H9 (cell line): Measurements from ENCODE around the gene TFF3. TPM values are rescaled to one million over a fixed set of nuclear protein-coding genes. Genes with fewer than 3 reads are reported as not detected.

Source experiments
- DNase-seq: peaks from one replicate; pipeline ENCODE4 v3.0.0-alpha.2; 2017
- H2AFZ ChIP-seq: one replicate; pipeline ENCODE4 v1.6.1; 2013; ENCODE audit warnings: mild to moderate bottlenecking, low read length, control low read depth, moderate library complexity
- H2AK5ac ChIP-seq: 2 replicates; pipeline ENCODE4 v1.6.1; 2013; ENCODE audit warnings: low read length, control low read depth, mixed read lengths; ENCODE audit not compliant: insufficient read length
- H2BK120ac ChIP-seq: one replicate; pipeline ENCODE4 v1.6.1; 2013; ENCODE audit warnings: low read depth, mild to moderate bottlenecking, low read length, control low read depth, inconsistent platforms; ENCODE audit not compliant: poor library complexity, severe bottlenecking
- H2BK12ac ChIP-seq: 2 replicates; pipeline ENCODE4 v1.6.1; 2013; ENCODE audit warnings: low read length, control low read depth, mixed read lengths, low read depth; ENCODE audit not compliant: insufficient read length
- H2BK15ac ChIP-seq: 2 replicates; pipeline ENCODE4 v1.6.1; 2013; ENCODE audit warnings: low read depth, low read length, control low read depth
- H2BK20ac ChIP-seq: one replicate; pipeline ENCODE4 v1.6.1; 2013; ENCODE audit warnings: low read depth, mild to moderate bottlenecking, low read length, control low read depth, inconsistent platforms; ENCODE audit not compliant: poor library complexity, severe bottlenecking
- H2BK5ac ChIP-seq: 2 replicates; pipeline ENCODE4 v1.6.1; 2013; ENCODE audit warnings: low read length, control low read depth, mixed read lengths; ENCODE audit not compliant: insufficient read length
- H3K14ac ChIP-seq: 2 replicates; pipeline ENCODE4 v1.6.1; 2013; ENCODE audit warnings: low read length, control low read depth; ENCODE audit not compliant: insufficient read depth
- H3K18ac ChIP-seq: 2 replicates; pipeline ENCODE4 v1.6.1; 2013; ENCODE audit warnings: low read depth, mild to moderate bottlenecking, mixed read lengths, low read length, control low read depth; ENCODE audit not compliant: insufficient read length
- H3K23ac ChIP-seq: 2 replicates; pipeline ENCODE4 v1.6.1; 2013; ENCODE audit warnings: low read length, control low read depth, mixed read lengths, low read depth; ENCODE audit not compliant: insufficient read length
- H3K23me2 ChIP-seq: 2 replicates; pipeline ENCODE4 v1.6.1; 2013; ENCODE audit warnings: low read depth, mild to moderate bottlenecking, mixed read lengths, low read length, control low read depth; ENCODE audit not compliant: insufficient read length, poor library complexity, severe bottlenecking
- H3K27ac ChIP-seq: 2 replicates; pipeline ENCODE4 v1.5.1; 2013; ENCODE audit warnings: low read length, control low read depth, mixed read lengths, low read depth; ENCODE audit not compliant: insufficient read length
- H3K27me3 ChIP-seq: 2 replicates; pipeline ENCODE4 v1.6.1; 2013; ENCODE audit warnings: low read length, control low read depth, inconsistent platforms; ENCODE audit not compliant: insufficient read depth
- H3K4ac ChIP-seq: 2 replicates; pipeline ENCODE4 v1.6.1; 2013; ENCODE audit warnings: low read depth, mild to moderate bottlenecking, control low read depth, inconsistent platforms, low read length, moderate library complexity
- H3K4me1 ChIP-seq: 2 replicates; pipeline ENCODE4 v1.6.1; 2013; ENCODE audit warnings: low read length, control low read depth, inconsistent platforms; ENCODE audit not compliant: insufficient read depth
- H3K4me2 ChIP-seq: 2 replicates; pipeline ENCODE4 v1.6.1; 2013; ENCODE audit warnings: low read length, control low read depth, mixed read lengths; ENCODE audit not compliant: insufficient read length, insufficient read depth
- H3K56ac ChIP-seq: 2 replicates; pipeline ENCODE4 v1.6.1; 2013; ENCODE audit warnings: low read depth, mild to moderate bottlenecking, mixed read lengths, low read length, control low read depth; ENCODE audit not compliant: insufficient read length
- H3K79me1 ChIP-seq: 2 replicates; pipeline ENCODE4 v1.6.1; 2013; ENCODE audit warnings: low read depth, mild to moderate bottlenecking, moderate library complexity, low read length, control low read depth, inconsistent platforms; ENCODE audit not compliant: insufficient read depth, poor library complexity, severe bottlenecking
- H3K79me2 ChIP-seq: 2 replicates; pipeline ENCODE4 v1.6.1; 2013; ENCODE audit warnings: low read length, control low read depth, inconsistent platforms; ENCODE audit not compliant: insufficient read depth
- H3K9ac ChIP-seq: 2 replicates; pipeline ENCODE4 v1.6.1; 2013; ENCODE audit warnings: low read length, control low read depth, mixed read lengths; ENCODE audit not compliant: insufficient read length; ENCODE audit errors: extremely low read depth
- H3K9me3 ChIP-seq: one replicate; pipeline ENCODE4 v1.6.1; 2013; ENCODE audit warnings: low read depth, low read length, inconsistent platforms; ENCODE audit not compliant: control insufficient read depth
- H3T11ph ChIP-seq: one replicate; pipeline ENCODE4 v1.6.1; 2013; ENCODE audit warnings: mild to moderate bottlenecking, low read length, control low read depth, inconsistent platforms
- H4K20me1 ChIP-seq: one replicate; pipeline ENCODE4 v1.6.1; 2013; ENCODE audit not compliant: control insufficient read depth, insufficient read length, insufficient read depth
- H4K5ac ChIP-seq: 2 replicates; pipeline ENCODE4 v1.6.1; 2013; ENCODE audit warnings: low read depth, mild to moderate bottlenecking, mixed read lengths, low read length, control low read depth; ENCODE audit not compliant: insufficient read length
- H4K8ac ChIP-seq: replicated peaks from 2 replicates; pipeline ENCODE4 v1.6.1; 2013; ENCODE audit warnings: low read length, control low read depth, mixed read lengths, low read depth; ENCODE audit not compliant: insufficient read length
- H4K91ac ChIP-seq: 2 replicates; pipeline ENCODE4 v1.6.1; 2013; ENCODE audit warnings: low read depth, mild to moderate bottlenecking, moderate library complexity, mixed read lengths, low read length, control low read depth; ENCODE audit not compliant: insufficient read length
- H3K27ac Mint-ChIP-seq, 3 experiments: 2 replicates in 2 of 3; 3 replicates in 1 of 3; pipeline ENCODE4 v1.8.0; 2020 to 2021; ENCODE audit warnings: mixed read lengths in 3 of 3, mild to moderate bottlenecking in 1 of 3, moderate library complexity in 1 of 3
- H3K27me3 Mint-ChIP-seq: 2 replicates; pipeline ENCODE4 v1.8.0; 2021; ENCODE audit warnings: low read depth, mild to moderate bottlenecking, moderate library complexity, mixed read lengths
- H3K36me3 Mint-ChIP-seq, 3 experiments: 2 replicates in 2 of 3; 3 replicates in 1 of 3; pipeline ENCODE4 v1.8.0; 2020 to 2021; ENCODE audit warnings: low read depth in 3 of 3, mixed read lengths in 3 of 3; ENCODE audit not compliant: insufficient read depth in 1 of 3
- H3K4me1 Mint-ChIP-seq, 2 experiments: 2 replicates each; pipeline ENCODE4 v1.8.0; 2020; ENCODE audit warnings: mixed read lengths in 2 of 2
- H3K4me3 Mint-ChIP-seq, 2 experiments: 2 replicates in 1 of 2; 3 replicates in 1 of 2; pipeline ENCODE4 v1.8.0; 2020 to 2021; ENCODE audit warnings: mild to moderate bottlenecking in 2 of 2, mixed read lengths in 2 of 2, moderate library complexity in 1 of 2
- H3K9me3 Mint-ChIP-seq, 2 experiments: 2 replicates in 1 of 2; 3 replicates in 1 of 2; pipeline ENCODE4 v1.8.0; 2020; ENCODE audit warnings: mild to moderate bottlenecking in 2 of 2, mixed read lengths in 2 of 2, moderate library complexity in 1 of 2
- CTCF ChIP-seq: fragments of 200-600 bp; sonication (generic); conservative IDR thresholded peaks from 3 replicates; pipeline ENCODE4 v1.8.0; 2021; ENCODE audit warnings: antibody characterized with exemption, mild to moderate bottlenecking
- WGBS: extraction: QIAGEN DNeasy Blood & Tissue Kit; methylation state at CpG from one replicate; pipeline ENCODE4 v1.1.7; 2013; ENCODE audit warnings: missing lambda C conversion rate, low lambda C conversion rate, mixed read lengths; ENCODE audit not compliant: insufficient read length; ENCODE audit errors: extremely low coverage; 5-methylcytosine and 5-hydroxymethylcytosine counted together
- total RNA-seq: library from RNA; stranded (reverse); gene quantifications from 2 replicates; pipeline ENCODE4 v1.2.1, GENCODE V29; 2021

Gene TFF3
- total RNA-seq, 1 experiment from 2014 or later = 1.5 TPM

GRCh38 chr21:42324896-42325295 is 9.7 kb upstream of the TFF3 start:
- Histone ChIP-seq H2BK120ac (no peak overlapping the region), H3K9me3 (peaks cover 4% of the 10 kb centered on the region), H3K27me3 (no peaks in the 10 kb centered on the region), H2BK20ac (no peak overlapping the region), H3K79me1 (no peaks in the 10 kb centered on the region), H2AK5ac (no peak overlapping the region), H3K9ac (no peak overlapping the region), H3K56ac (no peak overlapping the region), H3K79me2 (no peaks in the 10 kb centered on the region), H4K8ac (no peak overlapping the region), H3K23ac (no peak overlapping the region), H3K23me2 (no peaks in the 10 kb centered on the region), H2BK15ac (no peak overlapping the region), H3K4ac (no peak overlapping the region), H3K27ac (no peak overlapping the region), H3T11ph (no peak overlapping the region), H3K4me1 (no peaks in the 10 kb centered on the region), H3K4me2 (no peak overlapping the region), H2AFZ (no peak overlapping the region), H2BK5ac (no peak overlapping the region), H3K14ac (no peak overlapping the region), H2BK12ac (no peak overlapping the region), H4K5ac (no peak overlapping the region), H4K20me1 (no peaks in the 10 kb centered on the region), H4K91ac (no peak overlapping the region), H3K18ac (no peak overlapping the region)
- no peak for TF ChIP-seq CTCF
- no CpG with 5 or more reads among the region's 6 CpGs for WGBS
- H3K4me1 Mint-ChIP-seq = peaks cover 2% of the 10 kb centered on the region in 2 experiments; a peak in 1 of 4 replicates
- no peak overlapping the region for H3K27ac Mint-ChIP-seq
- peaks cover 8 to 13% (median 8%) of the 10 kb centered on the region in 3 experiments for H3K36me3 Mint-ChIP-seq
- H3K9me3 Mint-ChIP-seq = peaks cover 7 to 21% of the 10 kb centered on the region in 2 experiments
- H3K27me3 Mint-ChIP-seq = peaks cover 9% of the 10 kb centered on the region; the same call in 1 of the 2 replicates
- no peak for DNase-seq
- no peak overlapping the region for H3K4me3 Mint-ChIP-seq
